Erythroblast (primary cell): ENCODE data around the gene SMARCC1.

Experiments
- DNase-seq, 2 experiments: peaks; one replicate each; lab custom pipeline; 2025; lab: John Stamatoyannopoulos, UW
- GATA1 ChIP-seq: IDR thresholded peaks from 2 replicates; pipeline ENCODE4 v1.6.1; 2011; ENCODE audit warnings: low read depth, mild to moderate bottlenecking, control low read depth, low read length, moderate library complexity
- POLR2A ChIP-seq: IDR thresholded peaks from 2 replicates; pipeline ENCODE4 v1.6.1; 2011; ENCODE audit warnings: mild to moderate bottlenecking, low read length

The SMARCC1 gene

GRCh38 chr3:47747558-47747957, 34.1 kb downstream of the SMARCC1 start:
- no peak for TF ChIP-seq GATA1
- no peak for TF ChIP-seq POLR2A
- DNase-seq: no peak

DNA sequence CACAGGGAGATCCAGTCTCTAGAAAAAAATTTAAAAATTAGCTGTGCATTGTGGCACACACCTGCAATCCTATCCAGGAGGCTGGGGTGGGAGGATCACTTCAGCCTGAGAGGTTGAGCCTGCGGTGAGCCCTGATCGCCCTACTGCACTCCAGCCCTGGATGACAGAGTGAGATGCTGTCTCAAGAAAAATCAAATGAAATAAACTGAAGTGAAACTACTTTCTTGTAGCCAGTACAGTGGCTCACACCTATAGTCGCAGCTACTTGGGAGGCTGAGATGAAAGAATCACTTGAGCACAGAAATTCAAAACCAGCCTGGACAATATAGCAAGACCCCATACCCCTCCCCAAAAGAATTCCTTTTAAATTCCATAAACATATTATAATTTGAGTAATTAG, 35.4 kb downstream of the SMARCC1 start:
- no peak for DNase-seq

GRCh38 chr3:47743855-47744254, 37.8 kb downstream of the SMARCC1 start:
- no peak for TF ChIP-seq POLR2A
- TF ChIP-seq GATA1: no peak
- no peak for DNase-seq

More for the DNA sequence above, 35.4 kb downstream of the SMARCC1 start:
- TF ChIP-seq POLR2A: no peak
- no peak for TF ChIP-seq GATA1

- DNase-seq: peak; percentile 4 to 30
These were observed 38.3 kb downstream of the SMARCC1 start for GRCh38 chr3:47743352-47743751.

GRCh38 chr3:47741925-47742324, 39.8 kb downstream of the SMARCC1 start:
- TF ChIP-seq POLR2A (no peak), GATA1 (no peak)

GRCh38 chr3:47732143-47732542, 49.5 kb downstream of the SMARCC1 start:
- TF ChIP-seq POLR2A: no peak
- no peak for TF ChIP-seq GATA1
- no peak for DNase-seq

More at GRCh38 chr3:47741925-47742324, 39.8 kb downstream of the SMARCC1 start:
- no peak for DNase-seq

GRCh38 chr3:47731061-47731460, 50.6 kb downstream of the SMARCC1 start:
- no peak for DNase-seq
- TF ChIP-seq GATA1 (no peak), POLR2A (no peak)

- TF ChIP-seq POLR2A: no peak
- no peak for TF ChIP-seq GATA1
- DNase-seq: peak; percentile 51 to 61
These were observed 58.8 kb downstream of the SMARCC1 start for GRCh38 chr3:47722859-47723258.

GRCh38 chr3:47717448-47717847, 64.2 kb downstream of the SMARCC1 start:
- peak; percentile 26 to 67 for DNase-seq

- no peak for TF ChIP-seq POLR2A
- TF ChIP-seq GATA1: no peak
- DNase-seq: no peak
These were observed 65.0 kb downstream of the SMARCC1 start for GRCh38 chr3:47716656-47717055.

- TF ChIP-seq GATA1 (no peak), POLR2A (no peak)
- peak in 1 of 2 experiments; percentile 53 for DNase-seq
These were observed 65.8 kb downstream of the SMARCC1 start for GRCh38 chr3:47715928-47716327.

DNA sequence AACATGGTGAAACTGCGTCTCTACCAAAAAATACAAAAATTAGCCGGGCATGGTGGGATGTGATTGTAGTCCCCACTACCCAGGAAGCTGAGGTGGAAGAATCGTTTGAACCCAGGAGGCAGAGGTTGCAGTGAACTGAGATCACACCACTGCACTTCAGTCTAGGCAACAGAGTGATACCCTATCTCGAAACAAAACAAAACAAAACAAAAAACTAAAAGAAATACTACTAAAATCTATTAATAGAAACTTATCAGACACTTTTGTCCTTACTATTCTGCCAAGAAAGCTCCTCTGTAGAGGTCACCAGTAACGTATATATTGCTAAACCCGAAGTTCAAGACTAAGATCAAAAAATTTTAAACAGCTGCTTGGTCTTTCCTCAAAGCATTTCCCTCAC, 67.1 kb downstream of the SMARCC1 start:
- DNase-seq: no peak
- TF ChIP-seq GATA1 (no peak), POLR2A (no peak)

DNA sequence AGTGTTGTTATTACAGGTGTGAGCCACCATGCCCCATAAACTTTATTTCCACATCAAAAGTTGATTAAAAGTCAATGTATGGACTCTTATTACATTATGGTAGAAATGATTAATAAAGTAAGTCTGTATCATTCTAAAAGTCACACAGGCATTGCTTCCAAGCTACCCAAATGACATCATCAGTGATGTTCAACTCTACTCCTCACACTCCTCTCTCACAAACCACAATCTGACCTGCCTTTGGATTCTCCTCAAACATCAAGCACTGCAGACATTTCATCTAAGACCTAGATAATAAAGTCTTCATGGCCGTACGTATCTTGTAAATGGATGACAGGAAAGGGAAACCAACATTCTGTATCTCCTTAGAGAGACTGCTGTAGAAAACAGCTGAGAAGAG, 68.0 kb downstream of the SMARCC1 start:
- no peak for DNase-seq
- TF ChIP-seq GATA1 (no peak), POLR2A (no peak)

- TF ChIP-seq GATA1: no peak
- TF ChIP-seq POLR2A: no peak
- no peak for DNase-seq
These were observed 69.3 kb downstream of the SMARCC1 start for GRCh38 chr3:47712398-47712797.

GRCh38 chr3:47711596-47711995, 70.1 kb downstream of the SMARCC1 start:
- DNase-seq: no peak
- TF ChIP-seq GATA1 (no peak), POLR2A (no peak)

- no peak for DNase-seq
- TF ChIP-seq GATA1 (no peak), POLR2A (no peak)
These were observed 76.3 kb downstream of the SMARCC1 start for GRCh38 chr3:47705391-47705790.

DNA sequence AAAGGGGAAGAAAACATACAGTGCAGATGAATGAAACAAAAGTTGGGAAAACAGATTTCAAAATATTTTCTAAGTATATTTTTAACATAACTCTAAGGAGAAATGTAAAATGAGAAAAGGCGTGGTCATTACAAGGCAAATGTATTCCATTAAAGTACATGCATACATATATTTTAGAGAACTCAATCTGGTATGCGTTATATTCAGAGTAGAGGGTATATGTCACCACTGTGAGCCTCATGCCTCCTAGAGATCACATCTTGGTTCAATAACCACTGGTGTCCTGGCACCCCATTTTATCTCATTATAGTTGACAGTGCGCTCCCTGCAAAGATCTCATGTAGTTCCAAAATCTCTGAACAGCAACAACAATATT, 77.5 kb downstream of the SMARCC1 start:
- DNase-seq: no peak
- no peak for TF ChIP-seq GATA1
- no peak for TF ChIP-seq POLR2A
